Myocyte (in vitro differentiated cells): ENCODE results near the gene BICDL1. TPM values are rescaled to one million over a fixed set of nuclear protein-coding genes. Genes with fewer than 3 reads are reported as not detected.
"Not testable (repeated sequence)": the region's sequence is repeated elsewhere in the genome, so short reads cannot be mapped to it uniquely, and the experiment has no call there.

ENCODE experiments used
- DNase-seq: peaks from one replicate; pipeline ENCODE4 v3.0.0-alpha.2; 2012; ENCODE audit warnings: low read depth
- total RNA-seq: library from RNA; depleted of rRNA; stranded (reverse); fragments of >200 nt; gene quantifications from 2 replicates; pipeline ENCODE4 v1.2.3, GENCODE V29; 2014

BICDL1 gene
- total RNA-seq, 1 donor from 2014 or later = 2.5 TPM

- DNase-seq = no peak
Observed at GRCh38 chr12:120006258-120006975, 17.4 kb downstream of the BICDL1 start.

- no peak for DNase-seq
Observed at GRCh38 chr12:120007272-120007671, 18.2 kb downstream of the BICDL1 start.

- DNase-seq = no peak
Observed at GRCh38 chr12:120010661-120011230, 21.7 kb downstream of the BICDL1 start.

GRCh38 chr12:120012067-120012621 lies 23.1 kb downstream of the BICDL1 start:
- DNase-seq = no peak

GRCh38 chr12:120013659-120014380 lies 24.8 kb downstream of the BICDL1 start:
- DNase-seq = no peak

GRCh38 chr12:120014381-120014735 lies 25.3 kb downstream of the BICDL1 start:
- DNase-seq = not testable (repeated sequence)

- no peak for DNase-seq
Observed at GRCh38 chr12:120015313-120015712, 26.3 kb downstream of the BICDL1 start.

GRCh38 chr12:120016199-120016598 lies 27.2 kb downstream of the BICDL1 start:
- DNase-seq = not testable (repeated sequence)

- no peak for DNase-seq
Observed at GRCh38 chr12:120019197-120019596, 30.2 kb downstream of the BICDL1 start.

- no peak for DNase-seq
Observed at GRCh38 chr12:120019938-120020337, 30.9 kb downstream of the BICDL1 start.

GRCh38 chr12:120024193-120024592 lies 35.2 kb downstream of the BICDL1 start:
- no peak for DNase-seq

- no peak for DNase-seq
Observed at GRCh38 chr12:120025640-120026039, 36.6 kb downstream of the BICDL1 start.

- DNase-seq = no peak
Observed at GRCh38 chr12:120032242-120032641, 43.2 kb downstream of the BICDL1 start.

- peak; percentile 45 for DNase-seq
Observed at GRCh38 chr12:120037851-120038250, 48.8 kb downstream of the BICDL1 start.

GRCh38 chr12:120039711-120040110 lies 50.7 kb downstream of the BICDL1 start:
- no peak for DNase-seq

- DNase-seq = no peak
Observed at GRCh38 chr12:120041386-120042231, 52.6 kb downstream of the BICDL1 start.

- not testable (repeated sequence) for DNase-seq
Observed at GRCh38 chr12:120045367-120045766, 56.3 kb downstream of the BICDL1 start.

- no peak for DNase-seq
Observed at GRCh38 chr12:120047072-120047471, 58.0 kb downstream of the BICDL1 start.

GRCh38 chr12:120048263-120048662 lies 59.2 kb downstream of the BICDL1 start:
- DNase-seq = no peak

GRCh38 chr12:120049426-120049825 lies 60.4 kb downstream of the BICDL1 start:
- DNase-seq = no peak

- DNase-seq = no peak
Observed at GRCh38 chr12:120051535-120051934, 62.5 kb downstream of the BICDL1 start.
